GM23338 (cell line): ENCODE results near the gene PNPLA5. TPM values are rescaled to one million over a fixed set of nuclear protein-coding genes. Genes with fewer than 3 reads are reported as not detected.
A peak's percentile ranks its signal among the peaks of the same experiment; 100 is the strongest.

ENCODE experiments used
- ATAC-seq: fragments of 200-7000 bp; cut with Tn5 transposase; 3 replicates; pipeline ENCODE4 v1.9.1; 2020
- DNase-seq: peaks from one replicate; pipeline ENCODE4 v3.0.0-alpha.2; 2015; ENCODE audit warnings: low spot score
- H2AFZ ChIP-seq: fragments of 200-600 bp; sonication (generic); 2 replicates; pipeline ENCODE4 v1.8.0; 2016; ENCODE audit warnings: antibody characterized with exemption, mild to moderate bottlenecking, moderate library complexity
- H3F3A ChIP-seq: fragments of 200-600 bp; sonication (generic); replicated peaks from 2 replicates; pipeline ENCODE4 v1.8.0; 2017; ENCODE audit warnings: antibody characterized with exemption, mixed run types, low read depth
- H3K27ac ChIP-seq: fragments of 200-600 bp; sonication (generic); 2 replicates; pipeline ENCODE4 v1.6.1; 2016; ENCODE audit warnings: low read depth
- H3K27me3 ChIP-seq: fragments of 200-600 bp; sonication (generic); 2 replicates; pipeline ENCODE4 v1.8.0; 2016; ENCODE audit warnings: mild to moderate bottlenecking, mixed run types, moderate library complexity; ENCODE audit not compliant: insufficient read depth
- H3K36me3 ChIP-seq: fragments of 200-600 bp; sonication (generic); 2 replicates; pipeline ENCODE4 v1.8.0; 2016; ENCODE audit warnings: mild to moderate bottlenecking; ENCODE audit not compliant: insufficient read depth
- H3K4me1 ChIP-seq: fragments of 200-600 bp; sonication (generic); 2 replicates; pipeline ENCODE4 v1.8.0; 2016; ENCODE audit warnings: mild to moderate bottlenecking, moderate library complexity; ENCODE audit not compliant: insufficient read depth
- H3K4me2 ChIP-seq: fragments of 200-600 bp; sonication (generic); 2 replicates; pipeline ENCODE4 v1.7.1; 2017; ENCODE audit warnings: mixed run types
- H3K4me3 ChIP-seq: fragments of 200-600 bp; sonication (generic); 2 replicates; pipeline ENCODE4 v1.6.1; 2016; ENCODE audit warnings: mixed run types
- H3K79me2 ChIP-seq: fragments of 200-600 bp; sonication (generic); replicated peaks from 2 replicates; pipeline ENCODE4 v1.8.0; 2017; ENCODE audit warnings: mild to moderate bottlenecking; ENCODE audit not compliant: insufficient read depth
- H3K9me2 ChIP-seq: fragments of 200-600 bp; sonication (generic); 2 replicates; pipeline ENCODE4 v1.8.0; 2017; ENCODE audit not compliant: insufficient read depth
- H4K20me1 ChIP-seq: fragments of 200-600 bp; sonication (generic); replicated peaks from 2 replicates; pipeline ENCODE4 v1.8.0; 2017; ENCODE audit warnings: mild to moderate bottlenecking; ENCODE audit not compliant: insufficient read depth
- H3K27ac Mint-ChIP-seq: 2 replicates; pipeline ENCODE4 v1.8.0; 2020; ENCODE audit warnings: inconsistent platforms, mild to moderate bottlenecking, moderate library complexity, mixed read lengths
- H3K27me3 Mint-ChIP-seq: 3 replicates; pipeline ENCODE4 v1.8.0; 2022; ENCODE audit warnings: low read depth, mild to moderate bottlenecking, moderate library complexity, mixed read lengths, inconsistent platforms; ENCODE audit not compliant: insufficient read depth, poor library complexity
- H3K36me3 Mint-ChIP-seq: 3 replicates; pipeline ENCODE4 v1.8.0; 2021; ENCODE audit warnings: low read depth, mild to moderate bottlenecking, inconsistent platforms, moderate library complexity, mixed read lengths
- H3K4me1 Mint-ChIP-seq: 3 replicates; pipeline ENCODE4 v1.8.0; 2020; ENCODE audit warnings: mild to moderate bottlenecking, inconsistent platforms, mixed read lengths
- H3K4me3 Mint-ChIP-seq: 3 replicates; pipeline ENCODE4 v1.8.0; 2021; ENCODE audit warnings: moderate library complexity, mild to moderate bottlenecking, inconsistent platforms, mixed read lengths
- H3K9me3 Mint-ChIP-seq: 3 replicates; pipeline ENCODE4 v1.8.0; 2020; ENCODE audit warnings: moderate library complexity, mild to moderate bottlenecking, inconsistent platforms, mixed read lengths
- EZH2 ChIP-seq: fragments of 200-600 bp; sonication (generic); IDR thresholded peaks from one replicate; pipeline ENCODE4 v1.8.0; 2017; ENCODE audit warnings: antibody characterized with exemption, mild to moderate bottlenecking, low read depth; ENCODE audit not compliant: unreplicated experiment
- EZH2phosphoT487 ChIP-seq: fragments of 200-600 bp; sonication (generic); IDR thresholded peaks from one replicate; pipeline ENCODE4 v1.8.1; 2018; ENCODE audit warnings: antibody characterized with exemption; ENCODE audit not compliant: unreplicated experiment
- ZNF114 ChIP-seq: fragments of 250-450 bp; sonication (Bioruptor Pico); IDR thresholded peaks from 2 replicates; pipeline ENCODE4 v1.5.0; 2020; ENCODE audit warnings: mild to moderate bottlenecking, moderate library complexity
- ZNF331 ChIP-seq: fragments of 250-450 bp; sonication (Bioruptor Pico); IDR thresholded peaks from 2 replicates; pipeline ENCODE4 v1.5.0; 2020; ENCODE audit warnings: low read depth, mild to moderate bottlenecking, moderate library complexity
- polyA plus RNA-seq: library from polyadenylated mRNA; unstranded; fragments of >200 nt; fragmentation: Nextera tagmentation; extraction: Ambion mirVana; gene quantifications from 2 replicates; pipeline ENCODE4 v1.2.1, GENCODE V29; 2016
- total RNA-seq: library from RNA; depleted of rRNA; stranded (reverse); fragments of >200 nt; shearing (Covaris generic); gene quantifications from 2 replicates; pipeline ENCODE4 v1.2.3, GENCODE V29; 2014
- TF ChIP-seq, protein P1 (sequence below): fragments of 250-450 bp; sonication (Bioruptor Pico); IDR thresholded peaks from 2 replicates; pipeline ENCODE4 v1.5.0; 2020; ENCODE audit warnings: mild to moderate bottlenecking, moderate library complexity
- TF ChIP-seq, protein P2 (sequence below): IDR thresholded peaks from 2 replicates; pipeline ENCODE4 v1.6.1; 2016; ENCODE audit warnings: antibody characterized with exemption
- TF ChIP-seq, protein P3 (sequence below): IDR thresholded peaks from one replicate; pipeline ENCODE4 v1.6.1; 2018; ENCODE audit warnings: antibody characterized with exemption; ENCODE audit not compliant: unreplicated experiment

Gene PNPLA5
- total and polyA plus RNA-seq, 2 experiments from 2014 or later: 2.3 to 6.8 TPM

DNA sequence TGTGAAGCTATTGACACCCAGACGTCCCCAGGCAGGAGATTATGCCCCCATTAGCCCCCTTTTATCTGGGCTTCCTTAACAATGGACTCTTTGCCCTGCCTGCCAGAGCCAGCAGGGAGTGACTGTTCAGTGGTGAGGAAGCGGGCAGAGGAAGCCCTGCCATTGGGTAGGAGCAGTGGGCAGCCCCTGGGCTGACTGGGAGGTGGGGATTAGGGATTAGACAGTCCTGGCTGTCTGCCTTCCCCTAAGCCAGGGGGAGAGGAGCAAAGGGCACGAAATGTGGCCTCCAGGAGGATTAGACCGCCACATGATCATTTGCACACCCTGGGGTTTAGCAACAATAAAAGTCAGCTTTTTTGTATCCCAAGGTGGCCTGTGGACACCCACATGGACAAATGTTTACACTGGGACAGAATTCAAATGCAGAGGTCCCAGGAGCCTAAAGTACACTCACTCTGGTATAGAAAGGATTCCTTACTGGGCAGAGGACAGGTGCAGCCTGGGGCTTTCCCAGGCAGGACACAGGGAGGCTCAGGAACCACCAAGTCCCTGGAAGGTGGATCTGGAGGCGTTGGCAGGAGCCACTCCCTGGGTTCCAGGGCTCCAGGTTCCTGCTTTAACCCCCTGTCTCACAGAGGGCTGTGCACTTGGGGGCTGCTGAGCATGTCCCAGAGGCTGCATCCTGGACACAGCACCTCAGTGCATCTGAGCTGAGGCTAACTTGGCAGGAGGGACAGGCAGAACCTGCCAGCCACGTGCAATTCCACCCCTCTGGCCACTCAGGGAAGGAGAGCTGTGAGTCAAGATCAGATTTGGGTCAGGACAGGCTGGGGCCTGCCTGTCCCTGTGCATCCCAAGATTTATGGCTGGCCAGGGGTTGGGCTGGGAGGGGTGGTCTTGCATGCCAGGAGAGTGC, 33.9 kb upstream of the PNPLA5 start (continued):
- TF ChIP-seq, protein P1, sequence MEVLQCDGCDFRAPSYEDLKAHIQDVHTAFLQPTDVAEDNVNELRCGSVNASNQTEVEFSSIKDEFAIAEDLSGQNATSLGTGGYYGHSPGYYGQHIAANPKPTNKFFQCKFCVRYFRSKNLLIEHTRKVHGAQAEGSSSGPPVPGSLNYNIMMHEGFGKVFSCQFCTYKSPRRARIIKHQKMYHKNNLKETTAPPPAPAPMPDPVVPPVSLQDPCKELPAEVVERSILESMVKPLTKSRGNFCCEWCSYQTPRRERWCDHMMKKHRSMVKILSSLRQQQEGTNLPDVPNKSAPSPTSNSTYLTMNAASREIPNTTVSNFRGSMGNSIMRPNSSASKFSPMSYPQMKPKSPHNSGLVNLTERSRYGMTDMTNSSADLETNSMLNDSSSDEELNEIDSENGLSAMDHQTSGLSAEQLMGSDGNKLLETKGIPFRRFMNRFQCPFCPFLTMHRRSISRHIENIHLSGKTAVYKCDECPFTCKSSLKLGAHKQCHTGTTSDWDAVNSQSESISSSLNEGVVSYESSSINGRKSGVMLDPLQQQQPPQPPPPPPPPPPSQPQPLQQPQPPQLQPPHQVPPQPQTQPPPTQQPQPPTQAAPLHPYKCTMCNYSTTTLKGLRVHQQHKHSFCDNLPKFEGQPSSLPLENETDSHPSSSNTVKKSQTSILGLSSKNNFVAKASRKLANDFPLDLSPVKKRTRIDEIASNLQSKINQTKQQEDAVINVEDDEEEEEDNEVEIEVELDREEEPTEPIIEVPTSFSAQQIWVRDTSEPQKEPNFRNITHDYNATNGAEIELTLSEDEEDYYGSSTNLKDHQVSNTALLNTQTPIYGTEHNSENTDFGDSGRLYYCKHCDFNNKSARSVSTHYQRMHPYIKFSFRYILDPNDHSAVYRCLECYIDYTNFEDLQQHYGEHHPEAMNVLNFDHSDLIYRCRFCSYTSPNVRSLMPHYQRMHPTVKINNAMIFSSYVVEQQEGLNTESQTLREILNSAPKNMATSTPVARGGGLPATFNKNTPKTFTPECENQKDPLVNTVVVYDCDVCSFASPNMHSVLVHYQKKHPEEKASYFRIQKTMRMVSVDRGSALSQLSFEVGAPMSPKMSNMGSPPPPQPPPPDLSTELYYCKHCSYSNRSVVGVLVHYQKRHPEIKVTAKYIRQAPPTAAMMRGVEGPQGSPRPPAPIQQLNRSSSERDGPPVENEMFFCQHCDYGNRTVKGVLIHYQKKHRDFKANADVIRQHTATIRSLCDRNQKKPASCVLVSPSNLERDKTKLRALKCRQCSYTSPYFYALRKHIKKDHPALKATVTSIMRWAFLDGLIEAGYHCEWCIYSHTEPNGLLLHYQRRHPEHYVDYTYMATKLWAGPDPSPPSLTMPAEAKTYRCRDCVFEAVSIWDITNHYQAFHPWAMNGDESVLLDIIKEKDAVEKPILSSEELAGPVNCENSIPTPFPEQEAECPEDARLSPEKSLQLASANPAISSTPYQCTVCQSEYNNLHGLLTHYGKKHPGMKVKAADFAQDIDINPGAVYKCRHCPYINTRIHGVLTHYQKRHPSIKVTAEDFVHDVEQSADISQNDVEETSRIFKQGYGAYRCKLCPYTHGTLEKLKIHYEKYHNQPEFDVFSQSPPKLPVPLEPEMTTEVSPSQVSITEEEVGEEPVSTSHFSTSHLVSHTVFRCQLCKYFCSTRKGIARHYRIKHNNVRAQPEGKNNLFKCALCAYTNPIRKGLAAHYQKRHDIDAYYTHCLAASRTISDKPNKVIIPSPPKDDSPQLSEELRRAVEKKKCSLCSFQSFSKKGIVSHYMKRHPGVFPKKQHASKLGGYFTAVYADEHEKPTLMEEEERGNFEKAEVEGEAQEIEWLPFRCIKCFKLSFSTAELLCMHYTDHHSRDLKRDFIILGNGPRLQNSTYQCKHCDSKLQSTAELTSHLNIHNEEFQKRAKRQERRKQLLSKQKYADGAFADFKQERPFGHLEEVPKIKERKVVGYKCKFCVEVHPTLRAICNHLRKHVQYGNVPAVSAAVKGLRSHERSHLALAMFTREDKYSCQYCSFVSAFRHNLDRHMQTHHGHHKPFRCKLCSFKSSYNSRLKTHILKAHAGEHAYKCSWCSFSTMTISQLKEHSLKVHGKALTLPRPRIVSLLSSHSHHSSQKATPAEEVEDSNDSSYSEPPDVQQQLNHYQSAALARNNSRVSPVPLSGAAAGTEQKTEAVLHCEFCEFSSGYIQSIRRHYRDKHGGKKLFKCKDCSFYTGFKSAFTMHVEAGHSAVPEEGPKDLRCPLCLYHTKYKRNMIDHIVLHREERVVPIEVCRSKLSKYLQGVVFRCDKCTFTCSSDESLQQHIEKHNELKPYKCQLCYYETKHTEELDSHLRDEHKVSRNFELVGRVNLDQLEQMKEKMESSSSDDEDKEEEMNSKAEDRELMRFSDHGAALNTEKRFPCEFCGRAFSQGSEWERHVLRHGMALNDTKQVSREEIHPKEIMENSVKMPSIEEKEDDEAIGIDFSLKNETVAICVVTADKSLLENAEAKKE (CRISPR knock-in tag): no peak
- TF ChIP-seq ZNF114 (no peak), EZH2 (no peak)
- TF ChIP-seq, protein P2, sequence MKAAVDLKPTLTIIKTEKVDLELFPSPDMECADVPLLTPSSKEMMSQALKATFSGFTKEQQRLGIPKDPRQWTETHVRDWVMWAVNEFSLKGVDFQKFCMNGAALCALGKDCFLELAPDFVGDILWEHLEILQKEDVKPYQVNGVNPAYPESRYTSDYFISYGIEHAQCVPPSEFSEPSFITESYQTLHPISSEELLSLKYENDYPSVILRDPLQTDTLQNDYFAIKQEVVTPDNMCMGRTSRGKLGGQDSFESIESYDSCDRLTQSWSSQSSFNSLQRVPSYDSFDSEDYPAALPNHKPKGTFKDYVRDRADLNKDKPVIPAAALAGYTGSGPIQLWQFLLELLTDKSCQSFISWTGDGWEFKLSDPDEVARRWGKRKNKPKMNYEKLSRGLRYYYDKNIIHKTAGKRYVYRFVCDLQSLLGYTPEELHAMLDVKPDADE: no peak

DNA sequence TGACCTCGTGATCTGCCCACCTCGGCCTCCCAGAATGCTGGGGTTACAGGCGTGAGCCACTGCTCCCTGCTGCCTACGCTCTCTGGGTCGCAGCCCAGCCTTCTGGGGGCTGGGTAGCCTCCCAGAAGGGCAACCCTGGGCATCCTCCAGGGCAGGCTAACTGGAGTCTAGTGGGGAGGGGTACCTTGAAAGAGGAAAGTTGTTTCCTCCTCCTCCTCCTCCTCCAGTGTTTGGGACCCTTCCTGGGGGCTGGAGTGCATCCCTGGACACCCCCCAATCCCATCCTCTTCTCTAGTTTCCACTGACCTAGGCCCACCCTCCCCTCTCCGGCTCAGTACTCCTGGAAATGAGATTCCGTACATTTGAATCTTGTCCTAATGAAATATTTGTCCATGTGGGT, 33.1 kb upstream of the PNPLA5 start:
- 0 out of 2 replicates have a peak overlapping the region, but pooled peaks have one; percentile 83 for H2AFZ ChIP-seq
- ATAC-seq: peak; percentile 3

More for the DNA sequence above, 33.1 kb upstream of the PNPLA5 start:
- peaks cover 20% of the 10 kb centered on the region for H3K4me1 ChIP-seq
- Mint-ChIP-seq H3K4me3 (peak overlapping the region; percentile 75), H3K36me3 (peaks cover 24% of the 10 kb centered on the region), H3K27ac (peak overlapping the region; percentile 79), H3K9me3 (no peaks in the 10 kb centered on the region), H3K4me1 (peaks cover 24% of the 10 kb centered on the region), H3K27me3 (peaks cover 12% of the 10 kb centered on the region)
- H3K4me2 ChIP-seq: peak overlapping the region; percentile 90
- no peaks in the 10 kb centered on the region for H3K9me2 ChIP-seq
- H3K4me3 ChIP-seq: peak overlapping the region; percentile 85
- H3F3A ChIP-seq: no peaks in the 10 kb centered on the region
- TF ChIP-seq ZNF331 (CRISPR knock-in tag) (no peak), EZH2 (no peak), EZH2phosphoT487 (no peak)
- TF ChIP-seq, protein P3, sequence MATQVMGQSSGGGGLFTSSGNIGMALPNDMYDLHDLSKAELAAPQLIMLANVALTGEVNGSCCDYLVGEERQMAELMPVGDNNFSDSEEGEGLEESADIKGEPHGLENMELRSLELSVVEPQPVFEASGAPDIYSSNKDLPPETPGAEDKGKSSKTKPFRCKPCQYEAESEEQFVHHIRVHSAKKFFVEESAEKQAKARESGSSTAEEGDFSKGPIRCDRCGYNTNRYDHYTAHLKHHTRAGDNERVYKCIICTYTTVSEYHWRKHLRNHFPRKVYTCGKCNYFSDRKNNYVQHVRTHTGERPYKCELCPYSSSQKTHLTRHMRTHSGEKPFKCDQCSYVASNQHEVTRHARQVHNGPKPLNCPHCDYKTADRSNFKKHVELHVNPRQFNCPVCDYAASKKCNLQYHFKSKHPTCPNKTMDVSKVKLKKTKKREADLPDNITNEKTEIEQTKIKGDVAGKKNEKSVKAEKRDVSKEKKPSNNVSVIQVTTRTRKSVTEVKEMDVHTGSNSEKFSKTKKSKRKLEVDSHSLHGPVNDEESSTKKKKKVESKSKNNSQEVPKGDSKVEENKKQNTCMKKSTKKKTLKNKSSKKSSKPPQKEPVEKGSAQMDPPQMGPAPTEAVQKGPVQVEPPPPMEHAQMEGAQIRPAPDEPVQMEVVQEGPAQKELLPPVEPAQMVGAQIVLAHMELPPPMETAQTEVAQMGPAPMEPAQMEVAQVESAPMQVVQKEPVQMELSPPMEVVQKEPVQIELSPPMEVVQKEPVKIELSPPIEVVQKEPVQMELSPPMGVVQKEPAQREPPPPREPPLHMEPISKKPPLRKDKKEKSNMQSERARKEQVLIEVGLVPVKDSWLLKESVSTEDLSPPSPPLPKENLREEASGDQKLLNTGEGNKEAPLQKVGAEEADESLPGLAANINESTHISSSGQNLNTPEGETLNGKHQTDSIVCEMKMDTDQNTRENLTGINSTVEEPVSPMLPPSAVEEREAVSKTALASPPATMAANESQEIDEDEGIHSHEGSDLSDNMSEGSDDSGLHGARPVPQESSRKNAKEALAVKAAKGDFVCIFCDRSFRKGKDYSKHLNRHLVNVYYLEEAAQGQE: no peak
- H3K36me3 ChIP-seq: peaks cover 16% of the 10 kb centered on the region
- no peak overlapping the region for H3K27ac ChIP-seq
- peaks cover 28% of the 10 kb centered on the region for H3K79me2 ChIP-seq
- H4K20me1 ChIP-seq: no peaks in the 10 kb centered on the region; the same call in 1 of the 2 replicates
- no peaks in the 10 kb centered on the region for H3K27me3 ChIP-seq
- no peak for DNase-seq
